Inferior parietal cortex (tissue), 1 donor: ENCODE data around the gene C18orf32.
"Not testable (repeated sequence)": the region's sequence is repeated elsewhere in the genome, so short reads cannot be mapped to it uniquely, and the experiment has no call there.

Experiments
- DNase-seq: peaks from one replicate; pipeline ENCODE4 v3.0.0-alpha.2; 2016; ENCODE audit errors: extremely low spot score

Gene C18orf32

DNA sequence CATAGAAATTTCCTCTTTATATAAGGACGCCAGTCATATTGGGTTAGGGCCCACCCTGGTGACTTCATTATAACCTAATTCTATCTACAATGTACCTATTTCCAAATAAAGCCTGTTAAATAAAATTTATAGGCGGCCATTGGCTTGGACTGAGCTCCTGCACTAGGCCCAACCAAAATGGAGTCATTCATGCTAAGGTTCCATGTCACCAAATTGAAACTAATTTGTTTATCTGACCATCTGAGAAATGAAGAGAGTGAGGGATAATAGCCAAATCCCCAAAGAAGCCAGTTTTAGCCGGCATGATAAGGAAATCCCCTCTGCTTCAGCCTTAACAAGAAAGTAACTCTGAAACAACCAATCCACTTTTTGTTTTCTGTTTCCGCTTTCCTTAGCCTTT lies 19.4 kb downstream of the C18orf32 start:
- DNase-seq: no peak

- DNase-seq: no peak
Measured at GRCh38 chr18:49467019-49467563, 19.9 kb downstream of the C18orf32 start.

DNA sequence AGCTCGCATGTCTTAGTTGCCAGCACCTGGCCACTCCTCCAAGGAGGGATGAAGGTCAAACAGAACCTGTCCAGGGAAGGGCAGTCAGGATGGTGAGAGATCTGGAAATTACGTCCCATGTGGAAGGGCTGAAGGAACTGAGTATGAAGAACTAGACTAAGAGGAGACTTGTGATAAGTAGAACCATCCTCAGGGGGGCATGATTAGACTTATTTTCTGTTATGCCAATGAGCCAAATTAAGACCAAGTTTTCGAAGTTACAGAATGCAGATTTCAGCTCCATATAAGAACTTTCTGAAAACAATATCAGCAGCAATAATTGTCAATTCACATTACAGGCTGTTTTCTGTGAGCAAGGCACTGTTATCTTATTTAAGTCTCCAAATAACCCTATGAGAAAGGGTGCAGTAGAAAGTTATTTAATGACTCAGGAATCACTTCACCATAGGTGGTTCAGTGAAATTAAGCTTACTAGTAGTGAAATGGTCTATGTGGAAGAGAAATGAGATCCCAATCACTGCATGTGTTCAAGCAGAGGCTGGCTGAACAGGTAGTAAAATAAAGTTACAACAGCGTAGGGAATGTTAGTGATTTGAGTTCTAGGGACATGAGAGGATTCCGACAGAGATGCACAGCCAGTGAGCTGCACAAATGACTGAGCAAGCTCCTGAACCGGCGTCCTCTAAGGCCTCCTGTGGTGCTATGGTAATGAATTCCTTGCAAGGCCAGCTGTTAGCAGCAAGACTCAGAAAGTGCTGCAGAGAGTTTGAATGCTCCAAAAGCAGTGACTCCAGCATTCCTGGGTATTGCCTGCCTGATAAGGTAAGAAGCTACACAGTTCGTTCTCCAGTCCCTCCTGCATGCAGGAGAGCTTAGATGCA lies 22.1 kb downstream of the C18orf32 start:
- DNase-seq: no peak

- DNase-seq: no peak
Measured at GRCh38 chr18:49461602-49461977, 25.4 kb downstream of the C18orf32 start.

GRCh38 chr18:49460976-49461601 lies 25.9 kb downstream of the C18orf32 start:
- DNase-seq: no peak

DNA sequence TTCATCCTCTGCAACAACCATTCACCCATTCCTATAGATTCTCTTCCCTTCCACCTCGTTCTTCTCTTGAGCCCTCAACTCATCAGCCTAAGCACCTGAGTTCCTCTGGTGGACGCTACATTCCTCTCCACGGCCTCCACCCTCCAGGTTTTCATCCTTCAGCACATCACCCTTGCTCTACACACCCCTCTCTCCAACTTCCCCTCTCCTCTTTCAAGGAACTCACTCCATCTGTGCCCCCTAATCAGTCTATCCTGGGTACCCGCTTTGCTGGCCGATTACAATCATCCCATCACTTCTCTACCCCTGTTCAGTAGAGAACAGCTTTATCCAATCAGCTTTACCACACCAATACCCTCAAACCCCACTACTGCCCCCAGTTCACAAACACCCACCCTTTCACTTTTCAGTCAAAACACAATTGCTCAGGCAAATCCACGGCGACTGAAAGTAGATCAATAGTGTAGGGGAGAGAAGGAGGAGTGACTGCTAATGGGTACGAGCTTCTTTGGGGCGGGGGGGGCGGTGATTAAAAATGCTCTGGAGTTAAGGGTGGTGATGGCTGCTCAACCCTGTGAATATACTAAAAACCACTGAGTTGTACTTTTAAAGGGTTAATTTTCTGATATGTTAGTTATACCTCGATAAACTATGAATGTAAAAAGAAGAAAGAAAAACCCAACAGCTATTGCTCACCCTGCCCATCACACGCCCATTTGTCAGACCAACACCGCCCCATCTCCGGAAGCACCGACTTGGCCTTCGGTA lies 27.4 kb downstream of the C18orf32 start:
- DNase-seq: no peak

GRCh38 chr18:49457616-49458015 lies 29.4 kb downstream of the C18orf32 start:
- DNase-seq: no peak

DNA sequence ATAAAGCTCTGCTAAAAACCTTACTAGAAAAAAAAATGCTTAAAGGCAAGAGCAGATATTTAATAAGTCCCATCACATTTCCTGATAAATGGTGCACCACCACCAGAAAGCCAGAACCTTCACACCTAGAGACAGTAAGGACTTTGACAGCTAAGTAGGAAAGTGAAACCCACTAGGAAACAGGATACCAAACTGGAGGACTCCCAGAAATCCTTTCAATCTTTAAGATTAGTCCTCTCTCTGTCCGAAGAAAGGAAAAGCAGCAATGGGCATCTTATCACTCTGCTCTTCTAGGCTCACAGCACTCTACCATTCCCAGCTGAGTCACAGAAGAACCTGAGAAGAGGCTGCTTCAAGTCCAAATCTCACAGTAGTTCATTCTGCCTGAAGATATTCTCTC lies 30.2 kb downstream of the C18orf32 start:
- DNase-seq: no peak

DNA sequence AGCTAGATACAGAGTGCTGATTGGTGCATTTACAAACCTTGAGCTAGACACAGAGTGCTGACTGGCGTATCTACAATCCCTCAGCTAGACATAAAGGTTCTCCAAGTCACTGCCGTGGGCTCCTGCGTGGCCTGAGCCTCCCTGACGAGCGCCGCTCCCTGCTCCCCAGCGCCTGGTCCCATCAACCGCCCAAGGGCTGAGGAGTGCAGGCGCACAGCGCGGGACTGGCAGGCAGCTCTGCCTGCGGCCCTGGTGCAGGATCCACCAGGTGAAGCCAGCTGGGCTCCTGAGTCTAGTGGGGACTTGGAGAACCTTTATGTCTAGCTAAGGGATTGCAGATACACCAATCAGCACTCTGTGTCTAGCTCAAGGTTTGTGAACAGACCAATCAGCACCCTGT lies 34.5 kb downstream of the C18orf32 start:
- DNase-seq: not testable (repeated sequence)

DNA sequence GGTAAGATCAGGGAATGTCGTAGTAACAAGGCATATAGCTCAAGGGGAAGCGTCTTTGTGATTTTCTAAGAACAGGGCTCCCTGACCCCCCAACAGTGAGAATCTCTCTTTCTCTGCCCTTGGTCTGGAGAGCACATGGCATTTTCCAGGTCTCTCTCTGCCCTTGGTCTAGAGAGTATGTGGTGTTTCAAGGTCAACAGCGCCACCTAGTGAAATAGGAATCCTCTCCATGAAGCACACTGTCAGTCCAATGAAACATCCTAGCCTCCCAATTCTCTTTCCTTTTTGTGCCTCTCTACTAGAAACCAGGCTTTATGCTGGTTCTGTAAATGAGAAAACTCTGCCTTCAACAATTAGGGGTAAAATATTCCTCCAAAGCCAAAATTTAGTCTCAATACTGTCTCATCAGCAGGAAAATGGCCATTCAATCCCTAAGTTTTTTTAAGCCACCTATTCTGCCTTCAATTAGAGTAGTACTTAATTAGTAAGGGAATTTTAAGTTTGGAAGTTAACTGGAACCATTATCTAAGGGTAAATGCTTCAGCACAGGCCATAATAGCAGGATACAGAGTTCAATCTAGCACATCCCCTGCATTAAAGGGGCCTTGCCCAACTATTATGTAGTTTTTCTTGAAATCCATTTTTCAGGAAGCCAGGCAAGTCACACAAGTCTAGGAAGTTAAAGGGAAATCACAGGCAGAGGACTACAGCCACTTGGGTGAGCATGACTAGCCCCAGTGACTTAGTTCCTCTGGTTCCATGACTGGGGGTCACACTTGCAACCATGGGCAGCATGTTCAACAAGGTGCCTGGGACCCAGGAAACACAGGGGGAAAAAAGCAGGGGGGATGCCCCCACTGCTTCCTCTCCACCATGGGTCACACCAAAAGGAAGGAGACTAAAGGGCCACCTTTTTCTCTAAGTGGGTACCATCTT lies 39.0 kb downstream of the C18orf32 start:
- DNase-seq: no peak

DNA sequence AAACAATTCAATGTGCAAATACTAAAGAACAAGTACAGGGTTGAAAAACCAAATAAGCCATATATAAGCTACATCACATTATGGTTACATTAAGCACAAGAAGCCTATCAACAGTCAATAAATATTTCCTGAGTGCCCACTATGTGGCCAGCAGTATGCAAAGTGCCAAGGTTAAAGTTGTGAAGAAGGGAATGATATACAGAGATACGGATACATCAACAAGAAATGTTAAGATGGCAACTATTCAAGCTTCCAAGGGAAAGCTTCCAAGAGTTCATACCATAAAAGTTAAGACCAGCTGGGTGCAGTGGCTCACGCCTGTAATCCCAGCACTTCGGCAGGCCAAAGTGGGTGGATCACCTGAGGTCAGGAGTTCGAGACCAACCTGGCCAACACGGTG lies 40.6 kb downstream of the C18orf32 start:
- DNase-seq: no peak

GRCh38 chr18:49444581-49444980 lies 42.5 kb downstream of the C18orf32 start:
- no peak for DNase-seq

GRCh38 chr18:49443837-49444236 lies 43.2 kb downstream of the C18orf32 start:
- DNase-seq: no peak

DNA sequence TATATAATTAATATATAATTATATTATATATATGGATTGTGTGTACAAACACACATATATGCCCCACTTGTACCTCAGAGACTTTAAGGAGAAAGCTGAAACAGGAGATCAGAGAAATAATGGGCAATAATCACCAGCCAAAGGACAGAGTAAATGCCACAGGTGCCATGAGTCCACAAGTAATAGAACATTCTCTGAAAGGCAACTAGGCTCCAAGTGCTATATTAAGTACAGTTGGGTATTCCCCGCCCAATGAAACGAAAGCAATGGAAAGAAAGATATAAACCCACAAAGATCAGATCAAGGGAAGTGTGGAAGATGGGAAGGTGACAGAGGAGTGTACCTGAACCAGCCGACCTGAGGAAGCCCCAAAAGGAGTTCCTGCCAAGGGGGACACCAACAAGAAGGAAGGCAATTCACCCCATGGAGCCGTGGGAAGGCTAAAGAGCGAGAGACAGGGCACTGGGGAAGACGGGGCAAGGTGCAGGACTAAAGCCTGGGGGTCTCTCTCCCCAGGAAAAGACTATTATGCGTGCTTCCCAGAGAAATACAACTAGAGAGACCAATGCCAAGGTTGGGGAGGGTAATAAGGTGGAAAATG lies 45.6 kb downstream of the C18orf32 start:
- no peak for DNase-seq

- no peak for DNase-seq
Measured at GRCh38 chr18:49435170-49435569, 51.9 kb downstream of the C18orf32 start.

DNA sequence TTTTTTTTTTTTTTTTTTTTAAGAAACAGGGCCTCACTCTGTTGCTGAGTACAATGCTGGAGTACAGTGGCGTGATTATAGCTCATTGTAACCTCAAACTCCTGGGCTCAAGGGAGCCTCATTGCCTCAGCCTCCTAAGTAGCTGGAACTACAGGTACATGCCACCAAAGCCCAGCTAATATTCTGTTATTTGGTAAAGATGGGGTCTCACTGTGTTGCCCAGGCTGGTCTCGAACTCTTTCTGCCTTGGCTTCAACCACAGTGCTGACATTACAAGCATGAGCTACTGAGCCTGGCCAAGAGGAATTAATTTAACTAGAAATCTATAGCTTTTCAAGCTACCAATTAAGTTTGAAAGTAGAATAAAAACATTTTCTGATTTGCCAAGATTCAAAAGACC lies 54.4 kb downstream of the C18orf32 start:
- DNase-seq: no peak

- DNase-seq: no peak
Measured at GRCh38 chr18:49431165-49431962, 55.7 kb downstream of the C18orf32 start.
